Activated T-helper 1 cell treated with anti-CD3 and anti-CD28 coated beads, Interleukin-12 subunit alpha, Interleukin-12 subunit beta, Interleukin-2, Interleukin-4 antibody, amounts not matched to agents 30 ng/mL and 10 ng/mL and 1 ng/mL, durations not matched to agents 14 hours and 24 hours and 36 hours (primary cell): Measurements from ENCODE around the gene AP4B1. TPM values are rescaled to one million over a fixed set of nuclear protein-coding genes. Genes with fewer than 3 reads are reported as not detected.

Experiments
- DNase-seq: peaks from one replicate; pipeline ENCODE4 v3.0.0; 2021; ENCODE audit warnings: low spot score
- H3K27ac Mint-ChIP-seq: one replicate; pipeline ENCODE4 v1.8.0; 2021; ENCODE audit warnings: mild to moderate bottlenecking, mixed read lengths
- H3K27me3 Mint-ChIP-seq: one replicate; pipeline ENCODE4 v1.8.0; 2022; ENCODE audit warnings: mild to moderate bottlenecking, moderate library complexity, mixed read lengths; ENCODE audit not compliant: insufficient read depth
- H3K36me3 Mint-ChIP-seq: one replicate; pipeline ENCODE4 v1.8.0; 2021; ENCODE audit warnings: low read depth, mixed read lengths
- H3K4me1 Mint-ChIP-seq: one replicate; pipeline ENCODE4 v1.8.0; 2021; ENCODE audit warnings: low read depth, mixed read lengths
- H3K4me3 Mint-ChIP-seq: one replicate; pipeline ENCODE4 v1.8.0; 2021; ENCODE audit warnings: mild to moderate bottlenecking, moderate library complexity, mixed read lengths
- H3K9me3 Mint-ChIP-seq: one replicate; pipeline ENCODE4 v1.8.0; 2021; ENCODE audit warnings: mixed read lengths
- intact Hi-C: fragments of 100-400 bp; cut with micrococcal nuclease; formaldehyde crosslinking; loops from one replicate; pipeline ENCODE4 v1.15.1; 2024
- total RNA-seq: library from RNA; stranded (reverse); gene quantifications from 2 replicates; pipeline ENCODE4 v1.2.3, GENCODE V29; 2022

The AP4B1 gene
- total RNA-seq, 1 donor from 2014 or later: 36.3 TPM

- Mint-ChIP-seq H3K9me3 (no peaks in the 10 kb centered on the region), H3K36me3 (peaks cover 47% of the 10 kb centered on the region), H3K4me1 (peaks cover 65% of the 10 kb centered on the region), H3K27ac (peak overlapping the region; percentile 95), H3K4me3 (peak overlapping the region; percentile 99), H3K27me3 (no peaks in the 10 kb centered on the region)
- intact Hi-C loops: loop anchor here (1.0 to 10.0 kb wide), 5 partner anchors 32 to 949 kb away; partner anchors contain the start of genes MAGI3, NRAS, PTPN22 and SLC16A1
- DNase-seq: no peak
Observed at GRCh38 chr1:113903501-113904292, 902 bp downstream of the AP4B1 start.

- peaks cover 71% of the 10 kb centered on the region for H3K4me1 Mint-ChIP-seq
- no peak overlapping the region for H3K27ac Mint-ChIP-seq
- DNase-seq: no peak
- intact Hi-C loops: loop anchor here (5.0 to 10.0 kb wide), 3 partner anchors 506 to 946 kb away; partner anchors contain the start of genes MAGI3, NRAS and SLC16A1
- no peaks in the 10 kb centered on the region for H3K27me3 Mint-ChIP-seq
- H3K36me3 Mint-ChIP-seq: peaks cover 60% of the 10 kb centered on the region
- peak overlapping the region; percentile 27 for H3K4me3 Mint-ChIP-seq
- no peaks in the 10 kb centered on the region for H3K9me3 Mint-ChIP-seq
Observed at GRCh38 chr1:113901191-113901590, 3.4 kb downstream of the AP4B1 start.

DNA sequence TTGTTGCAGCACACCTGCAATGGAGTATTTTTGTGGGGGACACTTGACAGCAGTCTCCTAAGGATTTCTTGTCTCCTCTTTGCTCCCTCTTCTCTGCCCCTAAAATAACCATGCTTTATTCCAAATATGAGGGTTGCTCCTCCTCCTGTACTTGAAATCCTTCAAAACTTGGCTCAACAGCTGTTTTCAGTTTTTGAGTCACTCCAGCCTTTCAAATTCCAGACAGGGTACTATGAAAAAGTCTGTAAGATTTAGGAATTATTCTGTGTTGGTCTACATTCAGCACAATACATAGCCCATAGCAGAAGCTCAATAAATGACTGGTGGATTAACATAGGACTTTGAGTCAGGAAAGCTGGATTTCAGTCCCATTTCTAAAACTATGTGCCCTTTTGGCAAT is 5.5 kb downstream of the AP4B1 start:
- intact Hi-C loops: no loop called here
- no peaks in the 10 kb centered on the region for H3K27me3 Mint-ChIP-seq
- peaks cover 65% of the 10 kb centered on the region for H3K4me1 Mint-ChIP-seq
- peaks cover 73% of the 10 kb centered on the region for H3K36me3 Mint-ChIP-seq
- no peaks in the 10 kb centered on the region for H3K9me3 Mint-ChIP-seq
- H3K27ac Mint-ChIP-seq: no peak overlapping the region
- no peak for DNase-seq
- H3K4me3 Mint-ChIP-seq: no peak overlapping the region

DNA sequence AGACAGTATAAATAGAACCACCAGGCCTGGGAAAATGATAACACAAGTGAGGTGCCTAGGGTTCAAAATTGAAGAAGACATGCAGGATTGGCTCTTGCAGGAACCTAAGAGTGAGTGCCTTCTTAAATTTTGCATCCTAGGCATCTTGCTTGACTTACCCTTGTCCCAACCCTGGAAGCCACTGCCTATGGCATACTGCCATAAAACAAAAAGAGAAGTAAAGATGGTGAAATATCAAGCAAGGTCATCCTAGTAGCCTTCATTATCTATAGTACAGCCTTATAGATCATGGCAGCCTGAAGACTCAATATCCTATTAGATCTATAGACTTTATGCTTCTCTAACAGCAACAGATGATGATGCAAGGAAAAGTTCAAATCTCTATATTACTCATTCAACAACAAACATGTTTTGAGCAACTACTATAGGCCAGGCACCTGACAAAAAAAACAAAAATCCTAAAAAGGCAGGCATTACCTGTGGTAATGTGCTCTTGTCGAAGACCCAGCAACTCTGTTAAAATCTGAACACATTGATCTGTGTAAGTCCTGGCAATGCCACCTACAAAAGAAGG is 6.3 kb downstream of the AP4B1 start:
- Mint-ChIP-seq H3K27me3 (no peaks in the 10 kb centered on the region), H3K9me3 (no peaks in the 10 kb centered on the region), H3K4me1 (peaks cover 57% of the 10 kb centered on the region), H3K27ac (peak overlapping the region; percentile 65), H3K36me3 (peaks cover 74% of the 10 kb centered on the region), H3K4me3 (no peak overlapping the region)
- intact Hi-C loops: no loop called here
- no peak for DNase-seq

GRCh38 chr1:113895961-113896360 is 8.6 kb downstream of the AP4B1 start:
- Mint-ChIP-seq H3K27me3 (no peaks in the 10 kb centered on the region), H3K27ac (no peak overlapping the region), H3K9me3 (no peaks in the 10 kb centered on the region), H3K36me3 (peaks cover 56% of the 10 kb centered on the region), H3K4me3 (no peak overlapping the region), H3K4me1 (peaks cover 34% of the 10 kb centered on the region)
- DNase-seq: no peak
- intact Hi-C loops: no loop called here

DNA sequence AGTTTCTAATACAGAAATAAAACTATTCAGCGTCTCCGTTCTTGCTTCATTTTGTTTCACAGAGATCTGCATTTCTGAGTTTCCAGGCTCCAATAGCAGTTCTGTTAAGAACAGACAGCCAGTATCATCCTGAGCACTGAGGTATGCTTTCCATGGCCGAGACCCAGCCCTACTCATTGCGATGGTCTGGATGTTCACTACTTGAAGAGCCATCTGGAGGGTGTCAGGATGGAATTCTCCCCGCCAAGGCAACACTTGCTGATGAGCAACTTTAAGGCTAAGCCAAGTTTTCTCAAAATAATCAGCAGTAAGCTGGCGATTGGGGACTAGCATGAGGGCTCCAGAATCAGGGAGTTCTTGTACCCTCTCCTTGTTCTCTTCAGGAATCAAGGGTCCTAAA is 9.5 kb downstream of the AP4B1 start:
- intact Hi-C loops: no loop called here
- no peaks in the 10 kb centered on the region for H3K9me3 Mint-ChIP-seq
- H3K27me3 Mint-ChIP-seq: no peaks in the 10 kb centered on the region
- no peak for DNase-seq
- no peak overlapping the region for H3K4me3 Mint-ChIP-seq
- no peak overlapping the region for H3K27ac Mint-ChIP-seq
- H3K4me1 Mint-ChIP-seq: peaks cover 32% of the 10 kb centered on the region
- peaks cover 53% of the 10 kb centered on the region for H3K36me3 Mint-ChIP-seq

DNA sequence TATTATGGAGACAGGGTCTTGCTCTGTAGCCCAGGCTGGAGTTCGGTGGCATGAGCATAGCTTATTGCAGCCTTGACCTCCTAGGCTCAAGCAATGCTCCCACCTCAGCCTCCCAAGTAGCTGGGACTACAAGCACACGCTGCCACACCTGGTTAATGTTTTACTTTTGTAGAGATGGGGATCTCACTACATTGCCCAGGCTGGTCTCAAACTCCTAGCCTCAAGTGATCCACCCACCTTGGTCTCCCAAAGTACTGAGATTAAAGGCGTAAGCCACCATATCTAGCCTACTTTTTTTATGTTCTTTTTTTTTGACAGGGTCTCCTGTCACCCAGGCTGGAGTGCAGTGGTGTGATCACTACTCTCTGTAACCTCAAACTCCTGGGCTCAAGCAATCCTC is 11.3 kb downstream of the AP4B1 start:
- no peak for DNase-seq
- Mint-ChIP-seq H3K9me3 (no peaks in the 10 kb centered on the region), H3K27me3 (no peaks in the 10 kb centered on the region), H3K4me3 (no peak overlapping the region), H3K36me3 (peaks cover 37% of the 10 kb centered on the region), H3K4me1 (peaks cover 14% of the 10 kb centered on the region), H3K27ac (no peak overlapping the region)
- intact Hi-C loops: no loop called here

GRCh38 chr1:113891631-113892220 is 12.9 kb downstream of the AP4B1 start:
- no peaks in the 10 kb centered on the region for H3K9me3 Mint-ChIP-seq
- H3K4me3 Mint-ChIP-seq: no peak overlapping the region
- H3K27ac Mint-ChIP-seq: no peak overlapping the region
- H3K36me3 Mint-ChIP-seq: peaks cover 27% of the 10 kb centered on the region
- H3K4me1 Mint-ChIP-seq: peaks cover 17% of the 10 kb centered on the region
- intact Hi-C loops: loop anchor here (1.0 kb wide), 1 partner anchor 17 kb away; no protein-coding TSS in a partner anchor
- no peak for DNase-seq
- H3K27me3 Mint-ChIP-seq: no peaks in the 10 kb centered on the region

DNA sequence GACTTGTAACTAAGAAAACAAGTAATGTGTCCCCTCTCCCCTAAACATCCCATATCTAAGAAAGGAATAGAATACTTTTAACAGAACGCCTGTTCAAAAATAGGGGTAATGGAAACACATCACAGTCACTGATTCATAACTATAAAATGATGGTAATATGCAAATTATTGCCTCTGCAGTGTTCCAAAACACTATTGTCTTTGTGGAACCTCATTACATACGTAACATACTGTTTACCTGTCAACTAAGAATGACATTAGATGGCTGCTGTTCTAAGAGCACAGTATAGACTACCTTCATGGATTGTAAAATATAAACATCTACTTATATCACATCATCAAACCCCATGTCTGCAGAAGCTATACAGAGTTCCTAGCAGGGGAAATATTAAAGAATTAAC is 13.8 kb downstream of the AP4B1 start:
- DNase-seq: no peak
- peak overlapping the region; percentile 49 for H3K27ac Mint-ChIP-seq

DNA sequence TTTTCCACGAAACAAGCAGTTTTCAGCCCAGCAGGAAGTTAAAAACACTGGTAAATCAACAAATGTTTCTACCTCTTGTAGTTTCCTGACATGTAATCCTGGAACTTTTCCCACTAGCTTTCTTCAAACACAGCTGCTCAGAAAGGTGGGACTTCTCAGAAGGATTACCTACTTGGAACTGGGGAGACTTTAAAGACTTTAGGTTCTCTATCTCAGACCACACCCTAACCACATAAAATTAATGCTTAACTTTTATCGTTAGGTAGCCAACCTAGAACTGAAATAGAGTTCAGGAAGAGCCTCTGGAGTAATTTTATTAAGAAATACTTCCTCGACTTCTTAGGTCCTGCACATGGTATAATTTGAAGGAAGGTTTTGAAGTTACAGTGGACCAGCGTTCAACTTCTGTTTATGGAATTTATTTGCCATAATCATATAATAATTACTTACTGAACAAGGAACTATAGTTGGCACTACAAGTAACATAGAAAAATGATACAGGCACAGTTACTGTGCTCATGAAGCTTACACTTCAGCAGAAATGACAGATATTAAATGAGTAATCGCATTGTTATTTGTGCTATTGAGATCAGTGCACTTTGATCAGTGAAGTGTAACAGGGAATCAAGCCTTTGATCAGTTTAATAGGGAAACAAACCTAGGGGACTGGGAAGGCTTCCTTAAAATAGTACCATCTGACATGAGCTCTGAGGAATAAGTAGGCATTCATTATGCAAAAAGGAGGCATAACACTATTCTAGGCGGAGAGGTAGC is 17.0 kb downstream of the AP4B1 start, which contains the start of gene BCL2L15:
TSS of gene BCL2L15 (minus strand) at position 180 of the 774 bp plus-strand sequence. CDS start 206 bp downstream, outside the sequence.
- no peak for DNase-seq
- Mint-ChIP-seq H3K4me3 (peak within 1 kb of the TSS; percentile 1), H3K27ac (no peak within 1 kb of the TSS), H3K36me3 (peaks cover 11% of the 10 kb centered on the region), H3K4me1 (peaks cover 23% of the 10 kb centered on the region), H3K27me3 (no peaks in the 10 kb centered on the region), H3K9me3 (no peaks in the 10 kb centered on the region)
- intact Hi-C loops: no loop called here

More for the DNA sequence above, 13.8 kb downstream of the AP4B1 start:
- Mint-ChIP-seq H3K27me3 (no peaks in the 10 kb centered on the region), H3K4me1 (peaks cover 23% of the 10 kb centered on the region), H3K36me3 (peaks cover 22% of the 10 kb centered on the region), H3K4me3 (no peak overlapping the region), H3K9me3 (no peaks in the 10 kb centered on the region)
- intact Hi-C loops: loop anchor here (1.0 kb wide), 1 partner anchor 17 kb away; no protein-coding TSS in a partner anchor

GRCh38 chr1:113886417-113887401 is 17.9 kb downstream of the AP4B1 start:
- H3K36me3 Mint-ChIP-seq: peaks cover 11% of the 10 kb centered on the region
- peak overlapping the region; percentile 1 for H3K4me3 Mint-ChIP-seq
- H3K27me3 Mint-ChIP-seq: no peaks in the 10 kb centered on the region
- no peak for DNase-seq
- H3K27ac Mint-ChIP-seq: no peak overlapping the region
- H3K4me1 Mint-ChIP-seq: peaks cover 23% of the 10 kb centered on the region
- intact Hi-C loops: no loop called here
- no peaks in the 10 kb centered on the region for H3K9me3 Mint-ChIP-seq
